ENCODE measurements around the gene POU3F1. TPM values are rescaled to one million over a fixed set of nuclear protein-coding genes. Genes with fewer than 3 reads are reported as not detected.

POU3F1 gene
- total and polyA plus RNA-seq, 10 of the 15 experiments (the other 5 are each of a cell fraction or from before 2014, with no cell fraction given) = 0.04 to 0.53 (median 0.10) TPM; not detected in 3

DNA sequence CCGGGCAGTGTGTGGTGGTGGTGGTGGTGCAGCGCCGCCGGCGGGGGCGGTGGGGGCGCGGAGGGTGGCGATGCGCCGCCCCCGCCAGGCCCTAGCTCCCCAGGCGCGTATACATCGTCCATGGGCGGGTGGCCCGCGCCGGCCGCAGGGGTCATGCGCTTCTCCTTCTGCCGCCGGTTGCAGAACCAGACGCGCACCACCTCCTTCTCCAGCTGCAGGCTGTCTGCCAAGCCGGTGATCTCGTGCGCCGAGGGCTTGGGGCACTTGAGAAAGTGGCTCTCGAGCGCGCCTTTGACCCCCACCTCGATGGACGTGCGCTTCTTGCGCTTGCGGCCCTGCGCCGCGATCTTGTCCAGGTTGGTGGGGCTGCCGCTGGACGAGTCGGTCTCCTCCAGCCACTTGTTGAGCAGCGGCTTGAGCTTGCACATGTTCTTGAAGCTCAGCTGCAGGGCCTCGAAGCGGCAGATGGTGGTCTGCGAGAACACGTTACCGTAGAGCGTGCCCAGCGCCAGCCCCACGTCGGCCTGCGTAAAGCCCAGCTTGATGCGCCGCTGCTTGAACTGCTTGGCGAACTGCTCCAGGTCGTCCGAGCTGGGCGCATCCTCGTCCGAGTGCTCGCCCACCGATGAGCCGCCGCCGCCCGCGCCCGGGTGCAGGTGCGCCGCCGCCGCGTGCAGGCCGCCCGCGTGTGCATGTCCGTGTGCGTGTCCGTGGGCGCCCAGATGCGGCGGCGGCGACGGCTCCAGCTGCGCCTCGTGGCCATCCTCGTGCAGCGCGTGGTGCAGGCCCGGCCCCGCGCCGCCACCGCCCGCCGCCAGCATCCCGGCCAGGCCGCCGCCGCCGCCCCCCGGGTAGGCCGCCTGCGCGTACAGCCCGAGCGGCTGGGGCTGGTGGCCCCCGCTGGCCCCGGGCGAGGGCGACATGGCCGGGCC, 926 bp downstream of the POU3F1 start:
- Histone ChIP-seq H3K4me1 (ENCODE audit: control insufficient read depth, insufficient read depth, low read length) (peaks cover 9% of the 10 kb centered on the region), H2AFZ (ENCODE audit: control insufficient read depth, low read depth, low read length) (no peak overlapping the region), H3K79me2 (ENCODE audit: control insufficient read depth, insufficient read depth, low read length) (no peaks in the 10 kb centered on the region), H3K4me2 (ENCODE audit: control insufficient read depth, insufficient read depth) (peak overlapping the region; percentile 74), H4K20me1 (ENCODE audit: control insufficient read depth, insufficient read depth) (no peaks in the 10 kb centered on the region; the same call in 1 of the 2 replicates), H3K27ac (ENCODE audit: control insufficient read depth, insufficient read depth) (no peak overlapping the region), H3K9me3 (replicated peaks; ENCODE audit: control insufficient read depth, insufficient read depth, low read length) (no peaks in the 10 kb centered on the region), H3K9ac (ENCODE audit: control insufficient read depth, insufficient read depth, low read length) (no peak overlapping the region), H3K27me3 (replicated peaks in 1 of 2; ENCODE audit: control insufficient read depth in 2 of 2, insufficient read depth in 2 of 2, low read length in 1 of 2) (peaks cover 9 to 13% of the 10 kb centered on the region in 2 experiments), H3K4me3 (no peak overlapping the region), H3K36me3 (ENCODE audit: control insufficient read depth in 2 of 2, insufficient read depth in 2 of 2, low read length in 1 of 2) (no peaks in the 10 kb centered on the region)
- ATAC-seq = no peak
- in situ Hi-C loops (cut with MboI) (loop anchor here (25.0 kb wide), 1 partner anchor 542 kb away; no protein-coding TSS in a partner anchor), intact Hi-C loops (cut with micrococcal nuclease; ENCODE audit: unreplicated experiment) (loop anchor here (2.0 kb wide), 1 partner anchor 541 kb away; no protein-coding TSS in a partner anchor)
- BruUV-seq (replicated peaks) = no TSS peak
- POLR2A ChIA-PET = interaction anchor here (0.7 to 1.1 kb wide), 2 partner anchors 16 to 21 kb away, joined by 3 read pairs; no protein-coding TSS in a partner anchor
- DNase-seq (ENCODE audit: low read depth, low spot score) = no peak
- FAIRE-seq = no peak
- TF ChIP-seq HDAC6 (IDR thresholded peaks at IDR 0.05; ENCODE audit: unreplicated experiment) (peak; percentile 60), EZH2 (IDR thresholded peaks at IDR 0.05; ENCODE audit: borderline replicate concordance, control insufficient read depth, low read depth, low read length) (peak; percentile 88; the same call in 1 of the 2 replicates), EGR1 (IDR thresholded peaks at IDR 0.05; ENCODE audit: borderline replicate concordance in 1 of 2, low read depth in 2 of 2, low read length in 2 of 2) (no peak), NR2F1 (conservative IDR thresholded peaks at IDR 0.05) (peak; percentile 54; the same call in 1 of the 2 replicates)
- WGBS (ENCODE audit: insufficient coverage, insufficient replicate concordance, low lambda C conversion rate, missing lambda C conversion rate) = 3% methylated on average over 73 of the region's 115 CpGs
- CTCF ChIA-PET = interaction anchor here (1.3 to 11.0 kb wide), 2 partner anchors 9 to 26 kb away, joined by 4 to 179 read pairs; no protein-coding TSS in a partner anchor
- SMC1A ChIA-PET (ENCODE audit: uncharacterized antibody, unreplicated experiment) = interaction anchor here (1.3 to 23.8 kb wide), 3 partner anchors 10 to 25 kb away, joined by 3 to 316 read pairs (median 5); no protein-coding TSS in a partner anchor
- RAD21 ChIA-PET (ENCODE audit: unreplicated experiment) = interaction anchor here (2.9 to 3.4 kb wide), 2 partner anchors 16 to 18 kb away, joined by 14 to 20 read pairs; no protein-coding TSS in a partner anchor

Data from GM12878 (cell line).